NCI-H2196 (cell line): ENCODE data around the gene NAV2.
"Not testable (repeated sequence)": the region's sequence is repeated elsewhere in the genome, so short reads cannot be mapped to it uniquely, and the experiment has no call there.

Source experiments
- DNase-seq: peaks from one replicate; lab custom pipeline; 2025; ENCODE audit not compliant: unreplicated experiment; lab: John Stamatoyannopoulos, UW

Gene NAV2

DNA sequence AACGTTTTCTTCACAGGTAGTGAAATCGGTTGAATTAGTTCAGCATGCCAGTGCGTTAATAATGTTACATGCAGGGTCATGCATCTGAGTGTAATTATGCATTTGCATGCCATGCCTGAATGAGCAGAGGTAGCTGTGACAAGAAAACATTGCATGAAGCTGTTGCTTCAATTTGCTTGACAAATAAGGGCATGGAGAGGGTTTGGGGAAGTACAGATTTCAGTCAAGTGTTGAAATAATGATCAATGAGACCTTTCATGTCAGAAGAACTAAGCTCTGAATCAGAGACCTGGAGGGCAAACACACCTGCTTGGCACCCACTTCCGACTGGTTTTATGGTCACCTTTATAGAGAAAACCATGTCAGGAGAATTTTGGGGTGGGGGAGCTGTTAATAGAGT is 226.2 kb downstream of the NAV2 start:
- peak; percentile 57 for DNase-seq

GRCh38 chr11:19939415-19939929 is 226.8 kb downstream of the NAV2 start:
- no peak for DNase-seq

GRCh38 chr11:19940831-19941230 is 228.2 kb downstream of the NAV2 start:
- no peak for DNase-seq

DNA sequence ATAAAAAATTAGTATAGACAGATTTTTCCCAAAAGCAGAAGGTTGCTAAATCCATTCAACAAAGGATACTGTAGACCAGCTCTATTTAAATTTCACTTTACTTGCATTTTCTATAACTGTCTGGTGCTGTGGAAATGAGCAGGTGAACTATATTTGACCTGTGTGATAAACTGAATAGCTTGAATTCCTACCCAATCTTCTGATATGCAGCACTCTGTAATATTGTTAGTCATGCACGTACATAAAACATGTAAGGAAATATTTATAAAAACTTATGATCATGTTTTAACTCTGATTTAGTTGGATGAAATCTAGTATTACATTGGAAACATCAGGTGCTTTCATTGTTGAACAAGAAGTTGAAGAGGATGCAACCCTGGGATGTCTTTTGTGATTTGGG is 234.0 kb downstream of the NAV2 start:
- no peak for DNase-seq

DNA sequence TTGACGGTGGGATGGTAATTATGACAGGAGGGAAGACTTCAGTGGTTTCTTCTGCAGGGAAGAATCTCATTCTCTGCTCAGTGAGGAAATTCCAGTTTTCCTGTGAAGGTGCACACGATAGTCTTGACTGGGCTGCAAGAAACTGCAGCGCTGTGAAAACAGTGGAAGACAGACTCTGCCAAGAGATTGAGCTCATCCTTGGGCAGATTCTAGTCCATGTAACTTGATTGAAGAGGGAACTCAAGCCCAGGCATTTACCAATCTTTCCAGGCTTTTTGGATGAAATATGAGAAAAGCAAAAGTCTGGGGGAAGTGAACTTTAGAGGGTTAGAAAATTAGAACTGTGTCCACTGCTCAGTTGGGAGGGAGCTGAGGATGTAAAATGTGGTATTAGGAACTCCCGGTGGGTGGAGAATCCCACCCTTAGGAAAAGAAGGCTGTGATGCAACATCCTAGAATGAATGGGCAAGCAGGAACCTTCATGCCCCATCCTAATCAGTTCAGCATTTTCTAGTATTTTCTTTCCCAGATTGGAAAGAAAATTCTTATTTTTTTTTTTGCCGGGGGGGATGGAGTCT is 235.0 kb downstream of the NAV2 start:
- no peak for DNase-seq

GRCh38 chr11:19949606-19950005 is 237.0 kb downstream of the NAV2 start:
- no peak for DNase-seq

DNA sequence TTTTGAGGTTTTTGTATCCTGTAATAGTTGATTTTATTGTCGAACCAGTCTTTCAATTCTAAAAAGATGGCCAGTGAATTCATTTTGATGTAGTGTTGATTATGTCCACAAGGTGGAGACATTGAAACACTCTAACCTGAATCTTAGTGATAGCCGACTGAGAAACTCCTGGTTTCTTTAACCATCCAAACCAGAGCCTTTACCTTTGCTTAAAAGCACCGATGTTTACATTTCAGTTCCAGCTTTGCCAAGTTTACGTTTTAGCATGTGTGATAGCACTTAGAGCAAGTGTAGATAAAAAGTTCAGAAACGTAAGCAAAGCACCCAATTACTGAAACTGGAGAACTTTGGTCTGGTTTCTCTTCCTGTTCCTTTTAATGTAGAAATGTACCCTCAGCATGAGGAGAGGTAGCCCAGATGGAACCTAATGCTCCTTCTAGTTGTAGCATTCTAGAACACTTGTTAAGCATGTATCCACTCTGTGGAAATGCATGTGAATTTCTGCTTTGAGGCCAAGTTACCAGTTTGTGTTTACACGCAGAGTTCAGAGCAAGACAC is 239.0 kb downstream of the NAV2 start:
- DNase-seq, result peak; percentile 82

- no peak for DNase-seq
These were observed 239.5 kb downstream of the NAV2 start for GRCh38 chr11:19952116-19952605.

DNA sequence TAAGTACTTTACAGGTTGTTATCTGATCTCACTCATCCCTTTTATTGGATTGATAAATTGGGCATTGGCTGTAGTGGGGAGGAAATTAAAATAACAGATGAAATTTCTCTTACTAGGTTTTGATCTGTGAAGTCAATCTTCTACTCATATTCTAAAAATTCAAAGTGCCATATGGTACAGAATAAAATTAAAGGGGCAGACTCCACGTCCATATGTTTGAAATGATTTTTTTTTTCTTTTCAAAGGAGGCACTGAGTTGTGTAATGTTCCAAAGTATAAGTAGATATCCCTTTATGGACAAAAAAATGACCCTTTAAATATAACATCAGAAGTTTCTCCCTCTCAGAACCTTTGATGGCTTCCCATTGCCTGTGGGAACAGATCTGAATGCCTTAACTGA is 240.3 kb downstream of the NAV2 start:
- no peak for DNase-seq

GRCh38 chr11:19953336-19953735 is 240.7 kb downstream of the NAV2 start:
- no peak for DNase-seq

DNA sequence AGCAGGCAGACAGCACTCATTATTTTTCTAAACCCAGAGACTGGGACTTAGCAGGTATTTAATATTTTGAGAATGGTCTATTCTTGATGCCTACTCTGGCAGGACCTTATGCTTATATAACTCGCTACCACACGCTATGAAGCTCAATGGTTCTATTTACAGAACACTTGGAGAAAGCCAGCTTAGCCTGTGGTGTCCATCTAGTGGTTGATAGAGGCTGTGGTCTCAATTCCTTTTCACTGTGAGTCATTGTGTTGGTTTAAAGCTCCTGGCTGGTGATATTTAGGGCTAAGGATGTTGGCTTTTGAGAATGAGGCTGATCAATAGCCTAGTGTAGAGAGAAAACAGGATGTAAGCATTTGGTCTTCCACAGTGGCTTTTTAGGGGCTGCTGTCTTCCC is 241.3 kb downstream of the NAV2 start:
- peak; percentile 63 for DNase-seq

GRCh38 chr11:19954899-19955298 is 242.3 kb downstream of the NAV2 start:
- DNase-seq, result no peak

- no peak for DNase-seq
These were observed 243.0 kb downstream of the NAV2 start for GRCh38 chr11:19955660-19956059.

- DNase-seq, result no peak
These were observed 243.6 kb downstream of the NAV2 start for GRCh38 chr11:19956228-19956627.

GRCh38 chr11:19957294-19957943 is 244.8 kb downstream of the NAV2 start:
- no peak for DNase-seq

- no peak for DNase-seq
These were observed 245.6 kb downstream of the NAV2 start for GRCh38 chr11:19958204-19958603.

DNA sequence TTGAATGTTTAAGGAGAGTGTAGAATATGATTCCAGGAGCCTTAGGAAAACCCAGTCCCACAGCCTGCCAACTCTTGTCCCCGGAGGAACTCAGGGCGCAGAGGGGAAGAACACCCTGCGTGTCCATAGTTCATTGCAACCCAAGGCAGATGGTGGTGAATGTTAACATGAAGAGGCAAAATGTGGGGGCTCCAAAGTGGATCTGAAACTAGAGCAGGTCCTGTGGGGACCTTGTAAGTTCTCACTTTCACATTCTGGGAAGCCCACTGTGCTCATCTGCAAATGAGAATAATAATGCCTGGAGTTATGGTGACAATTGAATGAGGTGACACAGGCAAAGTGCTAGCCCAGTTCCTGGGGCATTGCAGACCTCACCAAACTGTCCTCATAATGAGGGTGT is 246.6 kb downstream of the NAV2 start:
- no peak for DNase-seq

GRCh38 chr11:19959648-19960059 is 247.0 kb downstream of the NAV2 start:
- DNase-seq, result no peak

DNA sequence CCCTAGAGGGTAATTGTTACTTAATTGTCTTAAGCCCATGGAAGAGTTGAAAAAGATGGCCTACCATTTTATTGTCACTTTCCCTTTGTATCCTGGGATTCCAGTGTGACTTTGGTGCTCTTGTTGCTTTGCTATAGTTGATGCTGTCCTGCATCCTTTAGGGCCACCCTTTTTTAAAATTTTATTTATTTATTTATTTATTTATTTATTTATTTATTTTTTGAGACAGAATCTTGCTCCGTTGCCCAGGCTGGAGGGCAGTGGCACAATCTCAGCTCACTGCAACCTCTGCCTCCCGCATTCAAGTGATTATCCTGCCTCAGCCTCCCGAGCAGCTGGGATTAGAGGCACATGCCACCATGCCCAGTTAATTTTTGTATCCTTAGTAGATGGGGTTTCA is 247.8 kb downstream of the NAV2 start:
- DNase-seq, result not testable (repeated sequence)

- DNase-seq, result no peak
These were observed 248.6 kb downstream of the NAV2 start for GRCh38 chr11:19961225-19961624.

GRCh38 chr11:19962053-19962800 is 249.6 kb downstream of the NAV2 start:
- no peak for DNase-seq

GRCh38 chr11:19962801-19963175 is 250.2 kb downstream of the NAV2 start:
- DNase-seq, result no peak
